GM13976 (cell line): ENCODE measurements around the gene HERC2.

Experiments
- DNase-seq: peaks from one replicate; pipeline ENCODE4 v3.0.0; 2012; ENCODE audit warnings: low spot score
- in situ Hi-C: fragments of 300-500 bp; cut with MboI; formaldehyde crosslinking; loops from one replicate; pipeline ENCODE4 v1.12.0; 2022; ENCODE audit warnings: low sequenced_read_pairs, mixed read lengths, inconsistent platforms; ENCODE audit not compliant: unreplicated experiment
- TF ChIP-seq, protein P1 (sequence below): IDR thresholded peaks from 2 replicates; pipeline ENCODE4 v1.5.1; 2012; ENCODE audit warnings: borderline replicate concordance, mild to moderate bottlenecking; ENCODE audit not compliant: insufficient read depth; ENCODE audit errors: extremely low read depth, missing control alignments, control extremely low read depth

HERC2 gene

DNA sequence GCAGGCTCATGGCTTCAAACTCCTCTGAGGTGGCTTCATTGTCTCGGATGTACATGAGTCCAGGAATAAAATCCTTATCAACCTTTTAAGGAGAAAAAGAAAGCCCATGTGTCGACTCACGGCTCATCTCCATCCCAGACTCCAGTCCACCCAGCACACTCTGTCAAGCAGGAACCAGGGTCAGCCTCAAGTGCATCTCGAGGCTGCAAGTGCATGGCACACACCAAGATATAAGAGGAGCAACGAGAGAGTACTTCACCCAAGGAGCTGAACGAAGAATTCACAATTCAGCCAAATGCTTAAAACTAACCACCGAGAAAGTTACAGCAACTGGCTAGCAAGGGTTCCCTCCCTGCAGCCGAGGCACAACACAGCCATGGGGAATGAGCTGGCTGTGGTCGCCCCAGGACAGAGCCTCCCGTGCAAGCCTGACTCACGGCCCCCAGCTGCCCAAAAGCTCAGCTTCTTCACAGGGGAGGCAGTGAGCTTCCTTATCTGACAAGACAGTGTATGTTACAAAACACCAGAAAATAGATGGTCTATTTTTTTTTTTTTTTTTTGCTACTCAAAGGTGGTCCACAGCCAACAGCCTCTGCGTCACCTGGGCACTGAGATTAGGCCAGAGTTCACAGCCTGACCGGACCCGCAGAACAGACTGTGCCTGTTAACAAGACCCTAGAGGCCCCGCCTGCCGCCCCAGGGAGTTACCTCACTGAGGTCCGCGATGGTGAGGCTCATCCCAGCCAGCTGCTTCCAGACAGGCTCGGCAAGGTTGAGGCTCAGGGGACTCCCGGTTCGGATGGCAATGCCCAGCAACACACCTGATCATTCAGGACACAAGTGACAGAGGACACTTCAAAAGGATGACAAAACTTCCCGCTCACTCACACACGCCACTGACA, 207.0 kb downstream of the HERC2 start:
- in situ Hi-C loops = no loop called here
- TF ChIP-seq, protein P1, sequence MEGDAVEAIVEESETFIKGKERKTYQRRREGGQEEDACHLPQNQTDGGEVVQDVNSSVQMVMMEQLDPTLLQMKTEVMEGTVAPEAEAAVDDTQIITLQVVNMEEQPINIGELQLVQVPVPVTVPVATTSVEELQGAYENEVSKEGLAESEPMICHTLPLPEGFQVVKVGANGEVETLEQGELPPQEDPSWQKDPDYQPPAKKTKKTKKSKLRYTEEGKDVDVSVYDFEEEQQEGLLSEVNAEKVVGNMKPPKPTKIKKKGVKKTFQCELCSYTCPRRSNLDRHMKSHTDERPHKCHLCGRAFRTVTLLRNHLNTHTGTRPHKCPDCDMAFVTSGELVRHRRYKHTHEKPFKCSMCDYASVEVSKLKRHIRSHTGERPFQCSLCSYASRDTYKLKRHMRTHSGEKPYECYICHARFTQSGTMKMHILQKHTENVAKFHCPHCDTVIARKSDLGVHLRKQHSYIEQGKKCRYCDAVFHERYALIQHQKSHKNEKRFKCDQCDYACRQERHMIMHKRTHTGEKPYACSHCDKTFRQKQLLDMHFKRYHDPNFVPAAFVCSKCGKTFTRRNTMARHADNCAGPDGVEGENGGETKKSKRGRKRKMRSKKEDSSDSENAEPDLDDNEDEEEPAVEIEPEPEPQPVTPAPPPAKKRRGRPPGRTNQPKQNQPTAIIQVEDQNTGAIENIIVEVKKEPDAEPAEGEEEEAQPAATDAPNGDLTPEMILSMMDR = no peak
- DNase-seq = no peak

DNA sequence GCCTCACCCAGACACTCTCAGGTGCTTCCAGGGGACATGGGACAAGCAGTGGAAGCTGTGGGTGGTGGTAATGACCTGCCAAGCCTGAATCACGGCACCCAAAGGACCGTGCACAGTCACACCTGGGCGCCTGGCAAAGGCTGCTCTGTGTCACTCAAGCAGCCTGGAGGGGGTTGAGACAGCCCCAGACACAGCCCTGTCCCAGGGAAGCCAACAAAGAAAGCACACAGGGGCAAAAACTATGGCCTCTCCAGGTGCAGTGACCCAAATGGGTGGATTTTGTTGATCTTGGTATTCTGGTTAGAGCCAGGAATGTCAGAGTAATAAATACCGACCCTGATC, 207.9 kb downstream of the HERC2 start:
- in situ Hi-C loops = no loop called here
- no peak for DNase-seq
- TF ChIP-seq, protein P1 = no peak

DNA sequence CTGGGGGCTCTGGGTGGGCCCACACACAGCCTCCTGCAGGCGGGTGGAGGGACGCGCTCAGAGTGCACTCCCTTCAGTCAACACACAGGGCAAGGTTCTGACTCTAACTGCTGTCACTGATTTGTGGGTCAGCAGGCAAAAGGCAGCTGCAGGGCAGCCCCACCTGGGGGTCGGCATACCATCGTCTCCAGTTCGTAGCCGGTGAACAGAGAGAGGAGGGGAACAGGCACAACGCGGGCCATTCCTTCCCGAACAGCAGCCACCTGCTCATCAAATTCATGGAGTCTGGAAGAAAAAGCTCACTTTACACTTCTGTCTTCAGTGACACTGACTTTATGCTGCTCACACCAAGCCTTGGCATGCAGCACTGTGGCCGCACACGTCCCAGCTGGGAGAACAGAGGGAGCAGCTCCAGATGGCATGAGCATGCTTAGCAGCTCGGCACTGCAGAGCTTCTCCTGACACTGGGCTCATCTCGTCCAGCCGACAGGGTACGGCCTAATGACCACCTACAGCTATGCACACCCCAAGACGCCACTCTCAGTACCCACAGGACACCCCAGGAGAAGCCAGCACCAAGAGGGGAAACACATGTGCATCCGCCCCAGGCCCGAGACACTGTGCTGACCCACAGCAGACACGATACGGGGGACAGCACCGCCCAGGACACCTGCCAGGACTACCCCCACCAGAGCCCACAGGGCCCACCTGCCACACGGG, 208.4 kb downstream of the HERC2 start:
- TF ChIP-seq, protein P1 = no peak
- in situ Hi-C loops = no loop called here
- DNase-seq = no peak

DNA sequence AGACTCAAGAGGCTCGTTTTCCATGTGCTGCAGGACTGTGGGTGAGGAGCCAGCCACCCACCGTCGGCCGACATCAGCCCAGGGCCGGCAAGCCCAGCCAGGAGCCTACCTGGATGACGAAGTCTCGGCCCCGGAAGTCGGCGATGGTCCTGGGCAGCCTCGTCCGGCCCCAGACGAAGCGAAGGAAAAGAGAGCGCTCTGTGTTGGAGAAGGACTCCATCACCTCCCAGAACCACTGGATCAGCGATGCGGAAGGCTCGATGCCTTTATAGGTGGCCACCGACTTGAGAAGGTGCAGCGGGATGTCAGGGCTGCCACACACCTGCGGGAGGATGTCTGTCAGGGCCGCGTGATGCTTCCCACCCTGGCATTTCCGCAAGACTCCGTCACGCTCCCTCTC, 209.0 kb downstream of the HERC2 start:
- DNase-seq = no peak
- TF ChIP-seq, protein P1 = no peak
- in situ Hi-C loops = no loop called here

DNA sequence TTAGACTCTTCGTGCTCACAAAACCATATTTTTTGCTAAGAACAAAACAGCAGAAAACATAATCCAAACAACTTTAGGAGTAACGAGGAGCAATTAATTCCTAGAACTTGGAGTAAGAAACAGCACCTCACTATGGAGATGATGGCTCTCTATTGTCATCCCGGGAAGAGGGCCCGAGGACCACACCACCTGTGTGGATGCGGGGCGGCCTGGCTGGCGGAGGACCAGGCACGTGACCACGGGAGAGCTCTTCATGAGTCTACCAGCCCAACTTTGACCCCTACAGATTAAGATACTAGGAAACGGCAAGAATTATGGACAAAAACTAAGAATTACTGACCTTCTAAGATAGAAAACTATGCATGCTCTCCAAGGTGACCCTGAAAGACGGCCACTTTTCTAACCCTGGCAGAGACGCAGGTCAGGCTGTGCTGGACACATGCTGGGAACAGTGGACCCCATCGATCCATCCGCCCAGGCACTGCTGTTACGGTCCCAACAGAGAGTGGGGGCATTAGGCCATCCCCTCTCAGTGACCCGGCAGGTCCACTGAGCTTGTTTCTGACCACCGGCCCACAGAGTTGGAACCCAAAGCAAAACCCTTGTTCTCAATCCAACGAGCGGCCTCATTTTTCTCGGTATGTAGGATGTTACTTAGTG, 209.7 kb downstream of the HERC2 start:
- in situ Hi-C loops = no loop called here
- TF ChIP-seq, protein P1 = no peak
- no peak for DNase-seq

DNA sequence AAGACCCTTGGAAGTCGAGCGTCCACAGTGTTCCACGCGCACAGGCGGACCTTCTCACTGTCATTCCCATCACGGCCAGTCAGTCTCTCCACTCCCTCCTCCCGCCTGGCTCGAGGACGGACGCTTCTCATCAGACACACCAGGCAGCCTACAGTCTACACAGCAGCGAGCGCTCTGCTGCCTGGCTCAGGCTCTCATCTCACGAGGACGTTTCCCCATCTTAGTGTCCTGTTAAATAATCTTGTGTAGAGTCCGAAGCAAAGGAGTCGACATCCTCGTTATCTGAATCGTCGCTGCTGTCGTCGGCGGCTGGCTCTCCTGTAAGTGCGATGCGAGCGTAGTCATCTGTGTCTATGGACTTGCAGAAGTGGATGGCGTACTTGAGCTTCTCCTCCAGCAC, 210.4 kb downstream of the HERC2 start:
- in situ Hi-C loops = no loop called here
- no peak for DNase-seq
- TF ChIP-seq, protein P1 = no peak
